HG03108 (cell line): ENCODE measurements around the gene ZNF780B.
A peak's percentile ranks its signal among the peaks of the same experiment; 100 is the strongest.
"Not testable (repeated sequence)": the region's sequence is repeated elsewhere in the genome, so short reads cannot be mapped to it uniquely, and the experiment has no call there.

Experiments used
- ATAC-seq: cut with Tn5 transposase; IDR thresholded peaks from one replicate; pipeline ENCODE4 v1.9.1; 2021; ENCODE audit warnings: moderate library complexity; ENCODE audit not compliant: unreplicated experiment

Gene ZNF780B

DNA sequence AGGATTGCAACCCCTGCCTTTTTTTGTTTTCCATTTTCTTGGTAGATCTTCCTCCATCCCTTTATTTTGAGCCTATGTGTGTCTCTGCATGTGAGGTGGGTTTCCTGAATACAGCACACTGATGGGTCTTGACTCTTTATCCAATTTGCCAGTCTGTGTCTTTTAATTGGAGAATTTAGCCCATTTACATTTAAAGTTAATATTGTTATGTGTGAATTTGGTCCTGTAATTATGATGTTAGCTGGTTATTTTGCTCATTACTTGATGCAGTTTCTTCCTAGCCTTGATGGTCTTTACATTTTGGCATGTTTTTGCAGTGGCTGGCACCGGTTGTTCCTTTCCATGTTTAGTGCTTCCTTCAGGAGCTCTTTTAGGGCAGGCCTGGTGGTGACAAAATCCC lies 14.3 kb downstream of the ZNF780B start:
- ATAC-seq: not testable (repeated sequence)

DNA sequence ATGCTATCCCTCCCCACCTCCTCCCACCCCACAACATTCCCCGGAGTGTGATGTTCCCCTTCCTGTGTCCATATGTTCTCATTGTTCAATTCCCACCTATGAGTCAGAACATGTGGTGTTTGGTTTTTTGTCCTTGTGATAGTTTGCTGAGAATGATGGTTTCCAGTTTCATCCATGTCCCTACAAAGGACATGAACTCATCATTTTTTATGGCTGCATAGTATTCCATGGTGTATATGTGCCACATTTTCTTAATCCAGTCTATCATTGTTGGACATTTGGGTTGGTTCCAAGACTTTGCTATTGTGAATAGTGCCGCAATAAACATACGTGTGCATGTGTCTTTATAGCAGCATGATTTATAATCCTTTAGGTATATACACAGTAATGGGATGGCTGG lies 18.0 kb downstream of the ZNF780B start:
- ATAC-seq: not testable (repeated sequence)

DNA sequence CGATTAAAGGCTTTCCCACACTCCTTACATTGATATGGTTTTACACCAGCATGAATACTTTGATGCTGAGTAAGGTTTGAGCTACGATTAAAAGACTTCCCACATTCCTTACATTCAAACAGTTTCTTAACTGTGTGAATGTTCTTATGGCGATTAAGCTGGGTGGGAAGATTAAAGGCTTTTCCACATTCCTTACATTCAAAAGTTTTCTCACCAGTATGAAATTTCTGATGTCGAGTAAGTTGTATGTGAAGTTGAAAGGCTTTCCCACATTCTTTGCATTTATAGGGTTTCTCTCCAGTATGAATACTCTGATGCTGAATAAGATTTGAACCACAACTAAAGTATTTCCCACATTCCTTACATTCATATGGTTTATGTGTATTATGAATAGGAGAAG lies 20.0 kb downstream of the ZNF780B start:
- no peak for ATAC-seq

DNA sequence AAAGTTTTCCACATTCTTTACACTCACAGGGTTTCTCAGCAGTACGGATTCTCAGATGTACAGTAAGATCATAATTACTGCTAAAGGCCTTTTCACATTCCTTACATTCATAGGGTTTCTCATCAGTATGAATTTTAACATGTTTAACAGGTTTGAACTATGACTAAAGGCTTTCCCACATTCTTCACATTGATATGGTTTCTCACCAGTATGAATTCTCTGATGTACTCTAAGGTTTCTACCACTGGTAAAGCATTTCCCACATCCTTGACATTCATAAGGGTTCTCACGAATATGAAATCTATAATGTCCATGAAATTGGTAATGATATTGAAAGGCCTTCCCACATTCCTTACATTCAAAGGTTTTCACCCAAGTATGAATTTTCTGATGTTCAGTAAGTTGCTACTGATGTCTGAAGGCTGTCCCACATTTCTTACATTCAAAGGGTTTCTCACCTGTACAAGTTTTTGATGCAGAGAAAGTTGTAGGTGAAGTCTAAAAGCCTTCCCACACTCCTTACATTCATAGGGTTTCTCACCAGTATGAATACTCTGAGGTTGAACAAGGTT lies 22.0 kb downstream of the ZNF780B start:
- ATAC-seq: no peak

DNA sequence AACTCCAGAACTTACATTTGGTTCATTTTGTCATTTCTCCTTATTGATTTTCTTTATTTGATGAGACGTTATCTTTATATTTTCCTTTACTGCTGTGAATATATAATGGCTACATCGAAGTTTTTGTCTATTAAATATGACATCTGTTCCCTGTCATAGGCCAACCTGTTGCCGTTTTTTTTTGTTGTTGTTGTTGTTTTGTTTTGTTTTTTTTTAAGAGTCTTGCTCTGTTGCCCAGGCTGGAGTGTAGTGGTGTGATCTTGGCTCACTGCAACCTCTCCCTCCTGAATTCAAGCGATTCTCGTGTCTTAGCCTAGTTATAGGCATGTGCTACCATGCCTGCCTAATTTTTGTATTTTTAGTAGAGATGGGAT lies 29.4 kb downstream of the ZNF780B start:
- no peak for ATAC-seq

DNA sequence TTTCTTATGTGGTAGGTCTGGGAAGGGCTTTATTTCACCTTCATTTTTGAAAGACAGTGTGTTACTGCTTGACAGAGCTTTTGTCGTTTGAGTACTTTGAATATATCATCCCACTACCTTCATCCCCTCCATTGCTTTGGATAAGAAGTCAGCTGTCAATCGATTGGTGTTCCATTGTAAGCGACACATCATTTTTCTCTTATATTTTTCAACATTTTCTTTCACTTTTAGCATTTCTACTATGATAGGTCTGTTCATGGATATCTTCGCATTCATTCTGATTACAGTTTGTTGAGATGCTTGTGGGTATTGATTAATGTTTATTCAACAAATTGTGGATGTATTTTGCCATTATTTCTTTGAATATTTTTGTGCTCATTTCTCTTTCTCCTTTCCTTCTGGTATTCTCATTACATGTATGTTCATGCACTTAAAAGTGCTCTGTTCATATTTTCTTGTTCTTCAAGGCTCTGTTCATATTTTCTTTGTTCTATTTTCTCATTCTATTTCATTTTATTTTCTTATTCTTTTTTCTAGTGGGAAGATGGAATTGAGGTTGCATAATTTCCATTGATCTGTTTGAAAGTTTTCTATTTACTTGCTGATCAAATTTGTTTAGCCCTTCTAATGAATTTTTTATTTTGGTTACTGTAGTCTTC lies 30.0 kb downstream of the ZNF780B start:
- ATAC-seq: no peak

DNA sequence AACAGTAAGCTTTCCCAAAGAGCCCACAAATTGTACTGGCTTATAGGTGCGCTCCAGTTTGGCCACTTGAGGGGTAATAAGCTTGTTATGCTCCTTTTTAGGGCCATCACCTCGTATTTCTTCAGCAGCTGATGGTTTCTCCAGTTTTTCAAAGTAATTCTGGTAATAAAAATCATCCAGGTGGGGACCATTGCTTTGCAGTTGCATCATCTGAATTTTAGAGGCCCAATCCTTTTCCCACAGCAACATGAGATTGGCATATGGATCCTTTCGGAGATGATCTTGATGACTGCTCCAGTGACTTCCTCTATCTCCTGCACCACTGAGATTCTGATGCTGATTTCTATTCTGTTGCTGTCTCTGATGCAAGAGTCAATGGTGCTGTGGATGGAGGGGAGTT lies 32.1 kb downstream of the ZNF780B start:
- ATAC-seq: no peak

DNA sequence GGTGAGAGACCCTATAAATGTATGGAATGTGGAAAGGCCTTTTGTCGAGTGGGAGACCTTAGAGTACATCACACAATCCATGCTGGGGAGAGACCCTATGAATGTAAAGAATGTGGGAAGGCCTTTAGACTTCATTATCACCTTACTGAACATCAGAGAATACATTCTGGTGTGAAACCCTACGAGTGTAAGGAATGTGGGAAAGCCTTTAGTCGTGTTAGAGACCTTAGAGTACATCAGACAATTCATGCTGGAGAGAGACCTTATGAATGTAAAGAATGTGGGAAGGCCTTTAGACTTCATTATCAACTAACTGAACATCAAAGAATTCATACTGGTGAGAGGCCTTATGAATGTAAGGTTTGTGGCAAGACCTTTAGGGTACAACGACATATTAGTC lies 42.0 kb downstream of the ZNF780B start:
- no peak for ATAC-seq

DNA sequence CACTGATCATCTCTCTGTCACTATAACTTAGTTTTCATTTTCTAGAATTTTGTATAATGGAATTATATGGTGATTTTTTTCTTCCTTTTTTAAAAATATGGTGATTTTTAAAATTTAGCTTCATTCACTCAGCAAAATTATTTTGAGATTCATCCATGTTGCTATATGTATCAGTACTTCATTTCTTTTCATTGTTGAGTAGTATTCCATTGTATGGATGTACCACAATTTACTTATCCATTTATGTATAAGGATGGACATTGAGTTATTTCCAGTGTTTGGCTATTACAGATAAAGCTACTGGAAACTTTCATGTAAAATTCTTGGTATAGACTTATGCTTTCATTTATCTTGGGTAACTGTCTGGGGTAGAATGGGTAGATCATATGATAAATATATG lies 46.4 kb downstream of the ZNF780B start:
- no peak for ATAC-seq

DNA sequence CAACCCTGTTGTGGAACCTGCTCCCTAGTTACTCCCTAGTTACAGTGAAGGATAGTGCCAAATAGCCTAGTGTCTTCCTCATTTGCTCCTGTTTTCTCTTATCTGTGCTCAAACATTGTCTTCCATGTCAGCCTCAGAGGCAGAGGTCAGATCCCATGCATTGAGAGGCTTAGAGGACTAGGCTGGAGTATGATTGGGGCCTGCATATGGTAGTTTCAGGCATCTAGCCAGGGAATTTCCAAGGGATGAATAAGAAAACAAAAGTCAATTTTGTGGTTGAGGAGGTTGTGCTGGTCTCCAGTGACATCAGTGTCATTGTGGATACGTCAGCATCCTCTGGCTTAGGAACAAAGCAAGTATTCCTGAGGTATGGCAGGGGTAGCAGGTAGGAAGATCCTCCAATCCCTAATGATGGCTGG lies 49.7 kb downstream of the ZNF780B start:
- no peak for ATAC-seq

DNA sequence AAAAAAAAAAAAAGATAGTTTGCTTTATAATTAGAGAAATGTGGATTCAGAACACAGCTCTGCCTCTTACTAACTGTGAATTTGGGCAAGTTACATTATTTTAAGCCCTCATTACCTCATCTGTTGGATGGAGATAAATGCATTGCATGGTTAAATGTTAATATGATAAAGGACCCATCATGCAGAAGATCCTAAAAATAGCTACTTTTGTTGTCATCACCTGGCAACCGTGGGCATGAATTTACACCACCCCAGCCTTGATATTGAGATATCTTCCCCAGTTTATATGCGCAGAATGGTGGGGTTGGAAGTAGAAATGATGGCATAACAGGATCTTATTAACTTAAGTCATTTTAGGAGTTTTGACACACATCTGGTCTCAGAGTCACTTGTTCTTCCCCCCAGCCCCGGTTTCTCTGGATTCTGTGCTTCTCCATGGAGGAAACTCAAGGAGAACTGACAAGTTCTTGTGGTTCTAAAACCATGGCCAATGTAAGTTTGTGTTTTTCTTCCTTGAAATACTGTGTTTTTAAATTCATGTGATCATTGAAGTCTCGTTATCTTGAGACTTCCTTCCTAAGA lies 50.2 kb downstream of the ZNF780B start:
- no peak for ATAC-seq

DNA sequence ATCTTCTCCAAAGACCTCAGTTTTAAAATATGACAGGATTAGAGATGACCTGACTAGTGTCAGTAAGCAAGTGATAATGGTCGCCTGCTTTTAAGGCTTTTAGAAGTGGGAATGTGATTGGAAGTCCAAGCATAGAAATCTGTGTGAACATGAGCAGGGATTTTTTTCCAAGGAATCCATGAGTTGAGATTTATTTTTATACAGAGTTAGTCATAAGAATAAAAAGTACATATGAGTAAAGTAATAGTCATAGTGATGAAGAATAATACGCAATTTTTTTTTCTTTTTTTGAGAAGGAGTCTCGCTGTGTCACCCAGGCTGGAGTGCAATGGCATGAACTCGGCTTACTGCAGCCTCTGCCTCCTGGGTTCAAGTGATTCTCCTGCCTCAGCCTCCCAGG lies 57.5 kb downstream of the ZNF780B start:
- ATAC-seq: no peak

DNA sequence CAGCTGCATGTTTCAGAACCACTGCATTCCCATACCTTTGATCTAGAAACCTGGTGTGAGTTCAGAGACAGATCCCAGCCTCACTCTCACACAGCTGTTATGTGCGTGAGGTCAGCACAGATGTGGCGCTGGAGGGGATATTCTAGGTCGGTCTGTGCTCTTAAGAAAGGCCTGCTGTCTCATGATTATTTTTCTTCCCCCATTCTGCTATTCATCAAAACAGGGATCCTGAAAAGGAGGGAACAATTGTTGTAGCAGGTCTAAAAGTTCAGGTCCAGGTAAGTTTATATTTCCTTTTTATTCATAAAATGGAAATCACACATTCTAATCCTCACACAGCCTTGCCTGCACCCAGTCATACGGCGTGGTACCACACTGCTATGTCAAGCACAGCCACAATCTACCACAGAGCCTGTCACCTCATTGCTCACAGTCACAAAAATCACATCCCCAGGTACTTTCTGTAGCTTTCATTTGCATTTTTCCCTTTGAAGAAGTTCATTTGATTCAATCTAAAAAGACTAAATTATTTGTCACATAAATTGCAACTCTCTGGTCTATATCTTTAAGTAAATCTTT lies 58.3 kb downstream of the ZNF780B start:
- no peak for ATAC-seq

DNA sequence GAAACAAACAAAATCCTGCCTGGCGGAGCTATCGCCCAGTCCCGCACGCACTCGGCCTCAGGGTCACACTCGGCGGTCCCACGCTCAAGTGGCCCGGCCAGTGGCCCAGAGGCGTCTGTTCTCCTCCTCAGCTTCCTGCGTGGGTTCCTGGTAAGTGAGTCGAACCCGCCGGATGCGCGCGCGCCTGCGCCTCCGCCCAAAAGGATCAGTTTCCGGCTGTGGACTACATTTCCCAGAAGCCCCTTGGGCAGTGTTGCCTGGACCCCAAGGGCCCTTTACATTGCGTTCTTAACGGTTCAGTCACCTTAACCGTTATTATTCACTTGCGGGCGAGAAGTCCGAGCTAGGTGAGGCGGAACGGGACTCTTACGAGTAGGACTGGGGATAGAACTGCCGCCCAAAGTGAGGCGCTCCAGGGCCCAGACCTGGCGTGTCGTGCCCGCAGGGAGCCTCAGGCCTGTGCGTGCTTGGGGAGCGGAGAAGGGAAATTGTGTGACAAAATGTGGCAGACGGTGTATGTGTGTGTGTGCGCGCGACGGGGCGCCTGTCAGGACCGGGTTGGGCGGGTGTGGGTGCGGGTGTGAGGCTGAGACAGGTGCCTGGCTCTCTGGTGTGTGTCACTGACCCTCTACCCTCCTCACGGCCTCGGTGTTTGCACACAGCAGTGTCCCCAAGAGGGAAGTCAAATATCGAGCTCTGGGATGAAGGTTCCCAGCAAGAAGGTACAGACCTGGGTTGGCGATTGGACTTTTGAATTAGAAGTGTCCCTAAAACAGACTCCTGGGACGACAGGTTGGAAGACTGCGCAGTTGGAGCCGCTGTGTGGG lies 59.0 kb downstream of the ZNF780B start, which contains the start of gene ZNF546:
Gene ZNF546, plus strand, starts transcription at position 250 of the 827 bp plus-strand sequence. CDS start 1,267 bp downstream, outside the sequence.
- peak; percentile 92 for ATAC-seq

DNA sequence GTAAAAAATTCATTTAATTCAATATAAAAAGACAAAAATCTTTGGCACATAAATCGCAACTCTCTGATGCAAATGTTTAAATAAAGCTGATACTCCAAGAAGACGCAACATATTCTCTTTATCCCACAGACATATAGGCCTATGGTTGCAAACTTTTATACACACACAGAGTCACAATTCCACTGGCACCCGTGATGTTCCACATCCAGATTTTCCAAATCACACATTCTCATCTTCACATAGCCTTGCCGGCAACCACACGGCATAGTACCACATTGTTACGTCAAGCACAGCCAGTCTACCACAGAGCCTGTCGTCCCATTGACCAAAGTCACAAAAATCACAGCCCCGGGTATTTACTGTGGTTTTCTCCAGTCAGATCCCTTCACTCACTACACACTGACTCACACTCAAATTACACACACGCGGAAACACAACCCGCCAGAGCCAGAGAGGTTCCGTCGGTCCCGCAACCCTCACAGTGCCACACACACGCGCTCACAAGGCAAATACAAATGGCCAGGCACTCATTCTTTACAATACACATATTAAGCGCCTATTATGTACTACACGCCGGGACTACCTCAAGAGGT lies 59.7 kb downstream of the ZNF780B start:
- peak; percentile 25 for ATAC-seq

DNA sequence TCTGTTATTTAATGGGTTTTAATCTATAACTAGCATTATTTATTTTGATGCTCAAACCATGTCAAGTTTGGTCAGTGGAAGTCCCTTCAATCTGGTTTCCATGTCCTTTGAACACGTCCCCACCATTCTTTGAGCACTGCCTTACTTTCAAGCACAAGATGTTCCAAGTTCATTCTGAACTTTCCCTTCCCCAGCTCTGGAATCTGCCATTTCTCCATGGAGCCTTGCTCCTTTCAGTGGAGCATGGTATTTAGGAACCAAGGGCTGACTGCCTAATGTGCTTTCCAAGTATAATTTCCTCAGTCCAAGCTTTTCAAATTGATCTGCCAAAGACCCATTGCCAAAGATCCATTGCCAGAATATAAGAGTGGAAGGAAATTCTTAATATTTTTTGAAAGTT lies 60.2 kb downstream of the ZNF780B start:
- ATAC-seq: no peak

DNA sequence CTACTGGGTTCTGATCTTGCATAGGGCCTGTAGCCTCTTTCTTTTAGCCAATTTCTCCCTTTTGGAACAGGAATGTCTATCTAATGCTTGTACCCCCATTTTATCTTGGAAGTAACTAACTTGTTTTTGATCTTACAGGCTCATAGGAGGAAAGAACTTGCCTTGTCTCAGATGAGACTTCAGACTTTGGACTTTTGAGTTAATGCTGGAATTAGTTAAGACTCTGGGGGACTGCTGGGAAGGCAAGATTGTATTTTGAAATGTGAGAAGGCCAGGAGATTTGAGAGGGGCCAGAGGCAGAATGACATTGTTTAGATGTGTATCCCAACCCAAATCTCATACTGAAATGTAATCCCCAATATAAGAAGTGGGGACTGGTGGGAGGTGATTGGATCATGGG lies 61.7 kb downstream of the ZNF780B start:
- no peak for ATAC-seq

DNA sequence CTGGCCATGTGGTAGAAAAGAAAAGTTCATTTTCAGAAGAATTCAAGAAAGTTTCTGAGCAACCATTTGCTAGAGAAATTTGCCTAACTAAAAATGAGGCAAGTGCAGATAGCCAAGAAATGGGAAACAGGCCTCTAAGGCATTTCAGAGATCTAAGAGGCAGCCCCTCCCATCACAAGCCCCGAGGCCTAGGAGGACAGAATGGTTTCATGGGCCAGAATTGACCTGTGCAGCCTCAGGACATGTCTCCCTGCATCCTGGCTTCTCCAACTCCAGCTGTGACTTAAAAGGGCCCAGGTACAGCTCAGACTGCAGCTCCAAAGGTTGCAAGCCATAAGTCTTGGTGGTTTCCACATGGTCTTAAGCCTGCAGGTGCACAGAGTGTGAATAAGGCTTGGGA lies 62.4 kb downstream of the ZNF780B start:
- no peak for ATAC-seq

DNA sequence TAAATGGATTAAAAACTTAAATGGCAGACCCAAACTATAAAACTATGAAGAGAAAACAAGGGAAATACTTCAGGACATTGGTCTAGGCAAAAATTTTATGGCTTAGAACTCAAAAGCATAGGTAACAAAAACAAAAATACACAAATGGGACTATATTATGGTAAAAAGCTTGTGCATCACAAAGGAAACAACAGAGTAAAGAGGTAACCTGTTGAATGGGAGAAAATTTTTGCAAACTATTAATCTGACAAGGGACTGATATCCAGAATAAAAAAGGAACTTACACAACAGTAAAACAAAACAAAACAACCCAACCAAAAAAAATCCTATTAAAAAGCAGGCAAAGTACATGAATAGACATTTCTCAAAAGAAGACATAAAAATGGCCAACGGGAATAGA lies 68.4 kb downstream of the ZNF780B start:
- no peak for ATAC-seq

DNA sequence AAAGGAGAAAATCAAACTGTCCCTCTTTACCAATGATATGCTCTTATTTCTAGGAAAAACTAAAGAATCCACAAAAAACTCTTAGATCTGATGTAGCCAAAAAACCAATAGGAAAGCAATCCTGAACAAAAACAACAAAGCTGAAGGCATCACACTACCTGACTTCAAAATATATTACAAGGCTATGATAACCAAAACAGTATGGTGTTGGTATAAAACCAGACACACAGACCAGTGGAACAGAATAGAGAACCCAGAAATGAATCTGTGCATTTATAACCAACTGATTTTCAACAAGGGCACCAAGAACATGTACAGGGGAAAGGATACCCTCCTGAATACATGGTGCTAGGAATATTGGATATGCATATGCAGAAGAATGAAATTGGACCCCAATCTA lies 68.9 kb downstream of the ZNF780B start:
- ATAC-seq: no peak

DNA sequence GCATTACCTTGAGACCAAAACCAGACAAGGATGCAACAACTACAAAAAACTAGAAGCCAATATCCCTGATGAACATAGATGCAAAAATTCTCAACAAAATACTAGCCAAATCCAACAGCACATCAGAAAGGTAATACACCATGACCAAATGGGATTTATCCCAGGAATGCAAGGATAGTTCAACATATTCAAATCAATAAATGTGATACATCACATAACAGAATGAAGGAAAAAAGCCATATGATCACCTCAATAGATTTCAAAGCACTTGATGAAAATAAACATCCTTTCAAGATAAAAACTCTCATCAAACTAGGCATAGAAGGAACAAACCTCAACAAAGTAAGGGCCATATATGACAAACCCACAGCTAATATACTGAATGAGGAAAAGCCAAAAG lies 69.4 kb downstream of the ZNF780B start:
- ATAC-seq: no peak
